ENCODE measurements around the gene EVX2.

DNA sequence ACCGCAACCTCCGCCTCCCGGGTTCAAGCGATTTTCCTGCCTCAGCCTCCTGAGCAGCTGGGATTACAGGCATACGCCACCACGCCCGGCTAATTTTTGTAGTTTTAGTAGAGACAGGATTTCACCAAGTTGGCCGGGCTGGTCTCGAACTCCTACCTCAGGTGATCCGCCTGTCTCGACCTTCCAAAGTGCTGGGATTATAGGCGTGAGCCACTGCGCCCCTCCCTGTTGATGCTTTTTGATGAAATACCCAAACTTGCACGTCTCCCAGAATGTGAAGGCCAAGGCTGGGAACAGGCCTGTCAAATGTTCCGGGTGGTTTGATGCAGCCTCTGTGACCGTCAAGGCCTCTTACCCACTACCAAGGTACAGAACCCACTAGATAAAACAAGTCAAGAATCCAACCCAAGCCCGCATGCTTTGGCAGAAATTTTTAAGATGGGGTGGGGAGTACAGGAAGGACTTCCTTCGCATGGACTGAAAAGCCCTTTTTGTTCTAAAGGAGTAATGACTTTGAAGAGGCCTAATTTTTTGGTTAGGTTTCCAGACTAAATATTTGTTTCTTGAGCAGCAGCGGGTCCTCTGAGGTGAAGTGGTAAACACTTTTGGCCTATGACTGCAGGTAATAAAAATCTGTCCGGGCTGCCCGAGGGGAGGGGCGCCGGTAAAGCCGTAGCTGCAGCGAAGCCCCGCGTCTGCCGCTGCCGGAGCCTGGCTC, 3.7 kb upstream of the EVX2 start:
- TF ChIP-seq, protein P1, sequence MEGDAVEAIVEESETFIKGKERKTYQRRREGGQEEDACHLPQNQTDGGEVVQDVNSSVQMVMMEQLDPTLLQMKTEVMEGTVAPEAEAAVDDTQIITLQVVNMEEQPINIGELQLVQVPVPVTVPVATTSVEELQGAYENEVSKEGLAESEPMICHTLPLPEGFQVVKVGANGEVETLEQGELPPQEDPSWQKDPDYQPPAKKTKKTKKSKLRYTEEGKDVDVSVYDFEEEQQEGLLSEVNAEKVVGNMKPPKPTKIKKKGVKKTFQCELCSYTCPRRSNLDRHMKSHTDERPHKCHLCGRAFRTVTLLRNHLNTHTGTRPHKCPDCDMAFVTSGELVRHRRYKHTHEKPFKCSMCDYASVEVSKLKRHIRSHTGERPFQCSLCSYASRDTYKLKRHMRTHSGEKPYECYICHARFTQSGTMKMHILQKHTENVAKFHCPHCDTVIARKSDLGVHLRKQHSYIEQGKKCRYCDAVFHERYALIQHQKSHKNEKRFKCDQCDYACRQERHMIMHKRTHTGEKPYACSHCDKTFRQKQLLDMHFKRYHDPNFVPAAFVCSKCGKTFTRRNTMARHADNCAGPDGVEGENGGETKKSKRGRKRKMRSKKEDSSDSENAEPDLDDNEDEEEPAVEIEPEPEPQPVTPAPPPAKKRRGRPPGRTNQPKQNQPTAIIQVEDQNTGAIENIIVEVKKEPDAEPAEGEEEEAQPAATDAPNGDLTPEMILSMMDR (IDR thresholded peaks at IDR 0.05): no peak
- no peak for TF ChIP-seq POLR2A (IDR thresholded peaks at IDR 0.05)

All from adrenal gland (tissue), 5 donors.